Stomach smooth muscle (tissue), 2 donors: Measurements from ENCODE around the gene CDC73.

Experiments
- H3K27ac ChIP-seq: one replicate; pipeline ENCODE4 v1.7.0; 2013; ENCODE audit warnings: mild to moderate bottlenecking, low read length, inconsistent platforms
- H3K27me3 ChIP-seq, 2 donors: one replicate each; pipeline ENCODE4 v1.7.0; 2013; ENCODE audit warnings: low read length in 2 of 2; ENCODE audit not compliant: insufficient read depth in 2 of 2, control insufficient read depth in 1 of 2
- H3K36me3 ChIP-seq, 2 donors: one replicate each; pipeline ENCODE4 v1.7.0; 2013; ENCODE audit warnings: low read length in 2 of 2; ENCODE audit not compliant: control insufficient read depth in 2 of 2, insufficient read depth in 2 of 2
- H3K4me1 ChIP-seq: one replicate; pipeline ENCODE4 v1.7.0; 2013; ENCODE audit warnings: low read length; ENCODE audit not compliant: control insufficient read depth, insufficient read depth
- H3K4me3 ChIP-seq, 2 donors: one replicate each; pipeline ENCODE4 v1.7.0; 2013; ENCODE audit warnings: low read length in 2 of 2
- H3K9ac ChIP-seq, 2 donors: one replicate each; pipeline ENCODE4 v1.7.0; 2013; ENCODE audit warnings: low read length in 2 of 2, mild to moderate bottlenecking in 1 of 2
- H3K9me3 ChIP-seq, 2 donors: one replicate each; pipeline ENCODE4 v1.7.0; 2013; ENCODE audit warnings: low read length in 2 of 2; ENCODE audit not compliant: control insufficient read depth in 2 of 2
- donor health status: healthy.
- donor health status: Pancreatic carcinoma.

CDC73 gene

GRCh38 chr1:193190096-193190744, 68.4 kb downstream of the CDC73 start:
- H3K4me3 ChIP-seq: no peak overlapping the region
- H3K27ac ChIP-seq: no peak overlapping the region
- H3K9me3 ChIP-seq: no peaks in the 10 kb centered on the region
- no peaks in the 10 kb centered on the region for H3K27me3 ChIP-seq
- H3K4me1 ChIP-seq: peaks cover 3% of the 10 kb centered on the region
- no peak overlapping the region for H3K9ac ChIP-seq
- peaks cover 0 to 5% of the 10 kb centered on the region in 2 donors for H3K36me3 ChIP-seq

GRCh38 chr1:193192586-193192985, 70.8 kb downstream of the CDC73 start:
- Histone ChIP-seq H3K4me3 (no peak overlapping the region), H3K36me3 (peaks cover 0 to 5% of the 10 kb centered on the region in 2 donors), H3K9ac (no peak overlapping the region), H3K9me3 (no peaks in the 10 kb centered on the region), H3K4me1 (no peaks in the 10 kb centered on the region), H3K27ac (no peak overlapping the region), H3K27me3 (no peaks in the 10 kb centered on the region)

GRCh38 chr1:193199940-193200339, 78.1 kb downstream of the CDC73 start:
- Histone ChIP-seq H3K27me3 (no peaks in the 10 kb centered on the region), H3K4me3 (no peak overlapping the region), H3K9ac (no peak overlapping the region), H3K36me3 (no peaks in the 10 kb centered on the region), H3K9me3 (no peaks in the 10 kb centered on the region), H3K4me1 (no peaks in the 10 kb centered on the region), H3K27ac (no peak overlapping the region)

GRCh38 chr1:193201021-193201420, 79.2 kb downstream of the CDC73 start:
- no peak overlapping the region for H3K4me3 ChIP-seq
- H3K27me3 ChIP-seq: no peaks in the 10 kb centered on the region
- H3K36me3 ChIP-seq: no peaks in the 10 kb centered on the region
- no peak overlapping the region for H3K9ac ChIP-seq
- no peaks in the 10 kb centered on the region for H3K9me3 ChIP-seq
- H3K27ac ChIP-seq: no peak overlapping the region
- H3K4me1 ChIP-seq: no peaks in the 10 kb centered on the region

- Histone ChIP-seq H3K4me3 (no peak overlapping the region), H3K4me1 (no peaks in the 10 kb centered on the region), H3K9me3 (no peaks in the 10 kb centered on the region), H3K27ac (no peak overlapping the region), H3K36me3 (peaks cover 0 to 12% of the 10 kb centered on the region in 2 donors), H3K27me3 (no peaks in the 10 kb centered on the region), H3K9ac (no peak overlapping the region)
Measured at GRCh38 chr1:193210996-193211395, 89.2 kb downstream of the CDC73 start.

GRCh38 chr1:193211539-193211938, 89.7 kb downstream of the CDC73 start:
- H3K4me1 ChIP-seq: no peaks in the 10 kb centered on the region
- H3K9ac ChIP-seq: no peak overlapping the region
- no peaks in the 10 kb centered on the region for H3K27me3 ChIP-seq
- no peaks in the 10 kb centered on the region for H3K9me3 ChIP-seq
- H3K27ac ChIP-seq: no peak overlapping the region
- no peak overlapping the region for H3K4me3 ChIP-seq
- peaks cover 0 to 12% of the 10 kb centered on the region in 2 donors for H3K36me3 ChIP-seq

GRCh38 chr1:193212637-193213036, 90.8 kb downstream of the CDC73 start:
- H3K36me3 ChIP-seq: peaks cover 0 to 12% of the 10 kb centered on the region in 2 donors
- no peak overlapping the region for H3K27ac ChIP-seq
- H3K4me1 ChIP-seq: no peaks in the 10 kb centered on the region
- no peaks in the 10 kb centered on the region for H3K9me3 ChIP-seq
- H3K27me3 ChIP-seq: no peaks in the 10 kb centered on the region
- no peak overlapping the region for H3K9ac ChIP-seq
- no peak overlapping the region for H3K4me3 ChIP-seq

- Histone ChIP-seq H3K36me3 (peaks cover 0 to 14% of the 10 kb centered on the region in 2 donors), H3K4me1 (no peaks in the 10 kb centered on the region)
Measured at GRCh38 chr1:193213998-193214397, 92.2 kb downstream of the CDC73 start.

GRCh38 chr1:193216920-193217319, 95.1 kb downstream of the CDC73 start:
- Histone ChIP-seq H3K36me3 (peaks cover 3 to 15% of the 10 kb centered on the region in 2 donors), H3K9ac (no peak overlapping the region), H3K9me3 (no peaks in the 10 kb centered on the region), H3K27ac (no peak overlapping the region), H3K4me3 (no peak overlapping the region), H3K27me3 (no peaks in the 10 kb centered on the region), H3K4me1 (no peaks in the 10 kb centered on the region)

More at GRCh38 chr1:193213998-193214397, 92.2 kb downstream of the CDC73 start:
- Histone ChIP-seq H3K9ac (no peak overlapping the region), H3K4me3 (no peak overlapping the region), H3K27ac (no peak overlapping the region), H3K9me3 (no peaks in the 10 kb centered on the region), H3K27me3 (no peaks in the 10 kb centered on the region)

GRCh38 chr1:193219391-193219790, 97.6 kb downstream of the CDC73 start:
- no peaks in the 10 kb centered on the region for H3K4me1 ChIP-seq
- no peaks in the 10 kb centered on the region for H3K27me3 ChIP-seq
- H3K9me3 ChIP-seq: no peaks in the 10 kb centered on the region
- peaks cover 3 to 7% of the 10 kb centered on the region in 2 donors for H3K36me3 ChIP-seq
- no peak overlapping the region for H3K4me3 ChIP-seq
- H3K27ac ChIP-seq: no peak overlapping the region
- no peak overlapping the region for H3K9ac ChIP-seq

- no peak overlapping the region for H3K4me3 ChIP-seq
- no peaks in the 10 kb centered on the region for H3K27me3 ChIP-seq
- H3K9me3 ChIP-seq: no peaks in the 10 kb centered on the region
- H3K4me1 ChIP-seq: no peaks in the 10 kb centered on the region
- H3K27ac ChIP-seq: no peak overlapping the region
- H3K9ac ChIP-seq: no peak overlapping the region
- peaks cover 3% of the 10 kb centered on the region in 2 donors for H3K36me3 ChIP-seq
Measured at GRCh38 chr1:193221651-193222050, 99.8 kb downstream of the CDC73 start.
